HepG2 (cell line): ENCODE measurements around the gene MAP3K14. TPM values are rescaled to one million over a fixed set of nuclear protein-coding genes. Genes with fewer than 3 reads are reported as not detected.

Source experiments
- ATAC-seq: fragments of 200-7000 bp; cut with Tn5 transposase; 3 replicates; pipeline ENCODE4 v1.9.1; 2020; ENCODE audit warnings: mild to moderate bottlenecking, moderate library complexity
- BruUV-seq: library from RNA; stranded (reverse); fragments of 400-500 nt; replicated peaks from 2 replicates; lab custom pipeline; 2021; lab: Mats Ljungman, UMichigan
- CTCF ChIA-PET: fragments of 300-600 bp; formaldehyde crosslinking; extraction: SDS; loops from one replicate; lab custom pipeline; 2021; ENCODE audit warnings: low total read pairs, inconsistent platforms, low intra/inter-chr PET ratio; lab: Yijun Ruan, JAX
- POLR2A ChIA-PET: fragments of 350-600 bp; sonication (Branson Sonifier 250); formaldehyde crosslinking; loops from one replicate; lab custom pipeline; 2020; ENCODE audit warnings: antibody characterized with exemption, inconsistent platforms; lab: Yijun Ruan, JAX
- DNase-seq: peaks from one replicate; pipeline ENCODE4 v3.0.0-alpha.2; 2015; ENCODE audit warnings: low spot score
- FAIRE-seq: peaks from 3 replicates; lab custom pipeline; 2011; peaks lifted over from hg19 to GRCh38; lab: Jason Lieb, UNC
- H2AFZ ChIP-seq: one replicate; pipeline ENCODE4 v1.6.1; 2011; ENCODE audit warnings: low read length, inconsistent platforms
- H3K27ac ChIP-seq: fragments of 300-600 bp; 3 replicates; pipeline ENCODE4 v1.8.0; 2011; ENCODE audit warnings: mixed run types, mild to moderate bottlenecking, mixed read lengths, low read length, inconsistent platforms; ENCODE audit not compliant: insufficient read depth; ENCODE audit errors: extremely low read length
- H3K27me3 ChIP-seq, 2 experiments: fragments of 200-600 bp in 1 of 2; 2 replicates in 1 of 2; 3 replicates in 1 of 2; pipeline versions ENCODE4 v1.6.0 to v1.8.0; 2011; ENCODE audit warnings: low read length in 2 of 2, mild to moderate bottlenecking in 2 of 2, moderate library complexity in 2 of 2, inconsistent platforms in 1 of 2; ENCODE audit not compliant: insufficient read depth in 2 of 2, control insufficient read depth in 1 of 2
- H3K36me3 ChIP-seq, 2 experiments: fragments of 200-600 bp in 1 of 2; replicated peaks in 1 of 2; 2 replicates in 1 of 2; 3 replicates in 1 of 2; pipeline versions ENCODE4 v1.5.1 to v1.8.0; 2011; ENCODE audit warnings: low read length in 2 of 2, inconsistent platforms in 1 of 2; ENCODE audit not compliant: insufficient read depth in 2 of 2, control insufficient read depth in 1 of 2
- H3K4me1 ChIP-seq: 2 replicates; pipeline ENCODE4 v1.5.1; 2012; ENCODE audit warnings: low read length, inconsistent platforms; ENCODE audit not compliant: insufficient read depth
- H3K4me2 ChIP-seq: 2 replicates; pipeline ENCODE4 v1.6.0; 2011; ENCODE audit warnings: low read depth, low read length, inconsistent platforms
- H3K4me3 ChIP-seq, 3 experiments: fragments of 200-600 bp in 1 of 3; sonication (generic), shearing (Covaris generic) in 1 of 3; replicated peaks in 1 of 3; 2 replicates each; pipeline ENCODE4 v1.5.1; 2011 to 2016; ENCODE audit warnings: low read length in 3 of 3, inconsistent platforms in 2 of 3, low read depth in 2 of 3, mild to moderate bottlenecking in 2 of 3, control low read depth in 1 of 3, mixed read lengths in 1 of 3; ENCODE audit not compliant: insufficient read depth in 1 of 3
- H3K79me2 ChIP-seq: one replicate; pipeline ENCODE4 v1.6.1; 2011; ENCODE audit warnings: low read length, inconsistent platforms; ENCODE audit not compliant: insufficient read depth
- H3K9ac ChIP-seq: 2 replicates; pipeline ENCODE4 v1.6.0; 2011; ENCODE audit warnings: mild to moderate bottlenecking, low read depth, low read length, inconsistent platforms; ENCODE audit not compliant: insufficient read depth
- H3K9me3 ChIP-seq: 2 replicates; pipeline ENCODE4 v1.5.1; 2012; ENCODE audit warnings: mild to moderate bottlenecking, low read length
- H4K20me1 ChIP-seq: 2 replicates; pipeline ENCODE4 v1.6.0; 2011; ENCODE audit warnings: inconsistent platforms, mild to moderate bottlenecking, low read length, moderate library complexity; ENCODE audit not compliant: insufficient read depth
- ATF1 ChIP-seq: IDR thresholded peaks from 2 replicates; pipeline ENCODE4 v1.6.1; 2016; ENCODE audit warnings: mild to moderate bottlenecking, control low read depth
- BRD4 ChIP-seq: sonication (generic); formaldehyde crosslinking; IDR thresholded peaks from 2 replicates; pipeline ENCODE4 v1.4.0; 2020; ENCODE audit warnings: missing genetic modification reagents
- DZIP1 ChIP-seq: sonication (generic); formaldehyde crosslinking; IDR thresholded peaks from 2 replicates; pipeline ENCODE4 v1.5.0; 2020; ENCODE audit warnings: mild to moderate bottlenecking, missing genetic modification reagents
- E2F2 ChIP-seq: sonication (generic); formaldehyde crosslinking; IDR thresholded peaks from 2 replicates; pipeline ENCODE4 v1.4.0; 2020; ENCODE audit warnings: missing genetic modification reagents, borderline replicate concordance
- FOXP4 ChIP-seq: sonication (generic); formaldehyde crosslinking; IDR thresholded peaks from 2 replicates; pipeline ENCODE4 v1.4.0; 2020; ENCODE audit warnings: missing genetic modification reagents
- HNF4A ChIP-seq: sonication (generic); formaldehyde crosslinking; IDR thresholded peaks from 2 replicates; pipeline ENCODE4 v1.4.0; 2020; ENCODE audit warnings: missing genetic modification reagents
- MED13 ChIP-seq: sonication (generic); formaldehyde crosslinking; IDR thresholded peaks from 2 replicates; pipeline ENCODE4 v1.5.0; 2020; ENCODE audit warnings: missing genetic modification reagents
- NFKB2 ChIP-seq: sonication (generic); formaldehyde crosslinking; IDR thresholded peaks from 2 replicates; pipeline ENCODE4 v1.4.0; 2020; ENCODE audit warnings: missing genetic modification reagents, borderline replicate concordance
- NR2F6 ChIP-seq, 2 experiments: IDR thresholded peaks; 2 replicates each; pipeline ENCODE4 v1.6.1; 2016; ENCODE audit warnings: antibody characterized with exemption in 1 of 2, mild to moderate bottlenecking in 1 of 2
- ZKSCAN5 ChIP-seq: sonication (generic); formaldehyde crosslinking; IDR thresholded peaks from 2 replicates; pipeline ENCODE4 v1.5.1; 2020; ENCODE audit warnings: mild to moderate bottlenecking, missing genetic modification reagents
- ZNF205 ChIP-seq: IDR thresholded peaks from 2 replicates; pipeline ENCODE4 v1.6.1; 2018; ENCODE audit warnings: missing biosample characterization, missing genetic modification reagents
- ZNF232 ChIP-seq: sonication (generic); formaldehyde crosslinking; IDR thresholded peaks from 2 replicates; pipeline ENCODE4 v1.4.0; 2020; ENCODE audit warnings: missing genetic modification reagents, borderline replicate concordance
- WGBS: methylation state at CpG from one replicate; pipeline ENCODE4 v1.1.6; 2017; ENCODE audit warnings: low lambda C conversion rate; 5-methylcytosine and 5-hydroxymethylcytosine counted together
- in situ Hi-C: cut with HindIII; loops from 2 replicates; pipeline ENCODE4 v1.10.0; 2017; ENCODE audit warnings: low pct_unique_long_range_greater_than_20kb; ENCODE audit not compliant: extremely low pct_ligation_motif_present
- intact Hi-C: fragments of 100-400 bp; cut with micrococcal nuclease; formaldehyde crosslinking; loops from one replicate; pipeline ENCODE4 v1.10.0; 2022; ENCODE audit not compliant: unreplicated experiment
- polyA plus RNA-seq, 8 experiments: library from polyadenylated mRNA; depleted of rRNA in 3 of 8; stranded (reverse) in 7 of 8; unstranded in 1 of 8; fragments of >200 nt; fragmentation: Illumina TruSeq in 4 of 8; extraction: Trizol in 4 of 8; gene quantifications; 2 replicates each; pipeline versions ENCODE4 v1.2.1 to v1.2.3, GENCODE V29; 2011 to 2016; ENCODE audit warnings: low read depth in 4 of 8, missing spikeins in 1 of 8, mixed read lengths in 1 of 8; ENCODE audit not compliant: insufficient read depth in 1 of 8
- total RNA-seq, 5 experiments: library from RNA; depleted of rRNA; stranded (reverse); fragments of >200 nt; fragmentation: Illumina TruSeq; extraction: Trizol; gene quantifications; 2 replicates each; pipeline ENCODE4 v1.2.3, GENCODE V29; 2016; ENCODE audit warnings: low read depth in 1 of 5

The MAP3K14 gene
- total and polyA plus RNA-seq, 2 of the 13 experiments (the other 11 are each of a cell fraction or from before 2014, with no cell fraction given): 2.6 TPM

- POLR2A ChIA-PET: interaction anchor here (1.0 to 4.5 kb wide), 6 partner anchors 14 to 144 kb away, joined by 3 to 28 read pairs (median 4); partner anchors contain the start of gene MAP3K14
- H4K20me1 ChIP-seq: no peaks in the 10 kb centered on the region
- CTCF ChIA-PET: interaction anchor here (1.2 kb wide), 1 partner anchor 93 kb away, joined by 3 read pairs; no protein-coding TSS in a partner anchor
Observed at GRCh38 chr17:45292696-45293412, 24.0 kb downstream of the MAP3K14 start.

More at GRCh38 chr17:45292696-45293412, 24.0 kb downstream of the MAP3K14 start:
- ATAC-seq (peak; percentile 37; the same call in 2 of the 3 replicates), DNase-seq (no peak), FAIRE-seq (no peak)
- Histone ChIP-seq H3K27me3 (no peaks in the 10 kb centered on the region), H3K4me1 (peaks cover 27% of the 10 kb centered on the region), H3K9me3 (no peaks in the 10 kb centered on the region), H3K4me2 (no peak overlapping the region; the same call in 1 of the 2 replicates), H3K36me3 (peaks cover 5 to 22% of the 10 kb centered on the region in 2 experiments), H3K4me3 (no peak overlapping the region), H3K79me2 (peaks cover 16% of the 10 kb centered on the region), H3K27ac (peak overlapping the region; percentile 30), H3K9ac (no peak overlapping the region), H2AFZ (no peak overlapping the region)
- 0 out of 2 replicates have a peak, but pooled peaks have one; percentile 30 for TF ChIP-seq ZNF232
- TF ChIP-seq DZIP1 (CRISPR knock-in tag): 0 out of 2 replicates have a peak, but pooled peaks have one; percentile 58
- TF ChIP-seq E2F2 (CRISPR knock-in tag): 0 out of 2 replicates have a peak, but pooled peaks have one; percentile 36
- TF ChIP-seq MED13: 0 out of 2 replicates have a peak, but pooled peaks have one; percentile 45
- 0 out of 2 replicates have a peak, but pooled peaks have one; percentile 11 for TF ChIP-seq HNF4A (CRISPR knock-in tag)
- TF ChIP-seq ZNF205 (CRISPR knock-in tag): 0 out of 2 replicates have a peak, but pooled peaks have one; percentile 4
- no peak for TF ChIP-seq ATF1
- TF ChIP-seq ZKSCAN5 (CRISPR knock-in tag): 0 out of 2 replicates have a peak, but pooled peaks have one; percentile 27
- no peak for TF ChIP-seq FOXP4 (CRISPR knock-in tag)
- 0 out of 2 replicates have a peak, but pooled peaks have one; percentile 12 for TF ChIP-seq BRD4 (CRISPR knock-in tag)
- 0 out of 2 replicates have a peak, but pooled peaks have one; percentile 40 for TF ChIP-seq NFKB2 (CRISPR knock-in tag)
- TF ChIP-seq NR2F6 (IDR thresholded peaks at IDR 0.05): no peak
- no peak for TF ChIP-seq NR2F6 (CRISPR knock-in tag; IDR thresholded peaks at IDR 0.05)
- BruUV-seq: no TSS peak
- in situ Hi-C loops (no loop called here), intact Hi-C loops (no loop called here)
- WGBS: 77% methylated on average over 11 of the region's 12 CpGs
